Stimulated activated CD8-positive, alpha-beta memory T cell treated with anti-CD3 and anti-CD28 coated beads, Interleukin-7, amount 100 ng/mL, for 1 hour (primary cell): ENCODE data around the gene GAS7.

Experiments
- DNase-seq, 2 donors: peaks; one replicate each; pipeline ENCODE4 v3.0.0-alpha.2; 2020; ENCODE audit warnings: low read depth in 2 of 2

The GAS7 gene

DNA sequence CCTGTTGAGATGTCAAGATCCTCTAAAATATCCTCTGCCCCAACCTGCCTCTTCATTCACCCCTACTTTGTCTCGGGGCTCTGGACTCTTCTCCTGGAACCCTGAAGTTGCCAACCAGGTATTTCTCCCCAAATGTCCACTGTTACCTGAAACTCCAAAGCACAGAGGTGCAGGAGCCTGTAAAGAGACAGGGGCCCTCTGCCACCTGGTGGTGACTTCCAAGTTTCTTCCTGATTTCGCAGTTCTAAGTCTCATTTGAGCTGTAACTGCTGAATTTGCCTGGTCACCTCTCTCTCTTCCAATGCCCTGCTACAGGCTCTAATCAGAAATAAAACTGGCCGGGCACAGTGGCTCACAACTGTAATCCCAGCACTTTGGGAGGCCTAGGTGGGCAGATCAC lies 216.2 kb downstream of the GAS7 start:
- DNase-seq, result no peak

DNA sequence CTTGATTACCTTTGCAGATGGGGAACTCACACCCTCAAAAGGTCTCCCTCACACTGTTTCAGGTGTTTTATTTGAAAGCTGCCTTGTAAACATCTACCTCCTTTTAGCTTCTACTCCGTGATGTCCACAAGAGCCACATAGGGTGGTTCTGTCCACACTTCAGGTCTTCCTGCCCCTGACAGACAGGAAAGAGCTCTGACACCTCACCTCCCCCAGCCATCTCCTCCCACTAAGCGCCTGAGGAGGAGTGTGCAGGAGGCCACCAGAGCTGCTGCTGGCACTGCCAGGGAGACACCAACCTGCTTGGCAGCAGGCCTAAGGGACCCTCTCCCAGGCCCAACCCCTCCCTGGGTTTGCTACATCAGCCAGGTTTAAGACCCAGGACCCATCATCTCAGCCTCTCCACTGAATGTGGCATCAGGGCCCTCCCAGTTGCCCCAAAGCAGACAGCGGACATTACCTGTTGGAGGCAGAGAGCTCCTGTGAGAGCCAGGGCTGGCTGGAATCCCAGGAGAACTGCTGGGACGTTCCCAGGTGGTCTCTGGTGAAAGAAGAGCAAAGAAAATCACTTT lies 217.0 kb downstream of the GAS7 start:
- no peak for DNase-seq

GRCh38 chr17:9979463-9979995 lies 218.9 kb downstream of the GAS7 start:
- no peak for DNase-seq

- DNase-seq, result no peak
Observed at GRCh38 chr17:9977180-9977575, 221.2 kb downstream of the GAS7 start.

DNA sequence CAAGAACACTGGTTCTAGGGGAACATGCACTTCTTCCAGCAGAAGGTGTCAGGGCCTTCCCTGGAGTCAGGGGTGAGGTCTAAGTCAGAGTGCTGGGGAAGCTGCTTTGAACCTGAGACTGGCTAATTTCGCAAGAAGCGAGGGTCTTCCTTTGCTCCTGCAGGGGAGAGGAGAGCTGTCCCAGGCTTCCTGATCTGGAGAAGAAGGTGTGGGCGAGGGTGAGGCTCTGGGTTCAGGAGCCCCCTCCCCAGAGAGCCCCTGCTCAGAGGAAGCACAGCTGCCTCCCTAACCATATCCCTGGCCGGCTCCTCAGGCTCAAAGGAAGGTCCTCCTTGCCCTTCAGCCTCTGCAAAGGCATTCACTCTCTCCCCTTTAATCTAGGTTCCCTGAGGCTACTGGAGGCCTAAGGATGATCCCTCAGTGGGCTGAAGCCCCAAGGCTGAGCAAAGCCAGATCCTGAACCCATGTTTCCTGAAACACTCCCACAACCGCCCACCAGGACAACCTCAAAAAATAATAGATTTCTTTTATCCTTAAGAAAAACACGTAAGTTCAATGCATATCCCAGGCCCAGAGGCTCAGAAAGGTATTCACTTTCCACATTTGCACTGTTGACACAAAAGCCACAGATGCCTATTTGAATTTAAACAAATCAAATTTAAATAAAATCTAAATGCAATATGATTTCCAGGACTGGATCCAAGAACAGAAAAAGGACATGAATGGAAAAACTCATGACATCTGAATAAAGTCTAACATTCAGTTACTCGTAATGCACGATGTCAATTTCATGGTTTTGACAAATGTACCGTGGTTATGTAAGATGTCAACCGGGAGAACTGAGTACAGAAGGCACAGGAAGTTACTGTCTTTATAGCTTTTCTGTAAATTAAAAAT lies 221.9 kb downstream of the GAS7 start:
- no peak for DNase-seq

DNA sequence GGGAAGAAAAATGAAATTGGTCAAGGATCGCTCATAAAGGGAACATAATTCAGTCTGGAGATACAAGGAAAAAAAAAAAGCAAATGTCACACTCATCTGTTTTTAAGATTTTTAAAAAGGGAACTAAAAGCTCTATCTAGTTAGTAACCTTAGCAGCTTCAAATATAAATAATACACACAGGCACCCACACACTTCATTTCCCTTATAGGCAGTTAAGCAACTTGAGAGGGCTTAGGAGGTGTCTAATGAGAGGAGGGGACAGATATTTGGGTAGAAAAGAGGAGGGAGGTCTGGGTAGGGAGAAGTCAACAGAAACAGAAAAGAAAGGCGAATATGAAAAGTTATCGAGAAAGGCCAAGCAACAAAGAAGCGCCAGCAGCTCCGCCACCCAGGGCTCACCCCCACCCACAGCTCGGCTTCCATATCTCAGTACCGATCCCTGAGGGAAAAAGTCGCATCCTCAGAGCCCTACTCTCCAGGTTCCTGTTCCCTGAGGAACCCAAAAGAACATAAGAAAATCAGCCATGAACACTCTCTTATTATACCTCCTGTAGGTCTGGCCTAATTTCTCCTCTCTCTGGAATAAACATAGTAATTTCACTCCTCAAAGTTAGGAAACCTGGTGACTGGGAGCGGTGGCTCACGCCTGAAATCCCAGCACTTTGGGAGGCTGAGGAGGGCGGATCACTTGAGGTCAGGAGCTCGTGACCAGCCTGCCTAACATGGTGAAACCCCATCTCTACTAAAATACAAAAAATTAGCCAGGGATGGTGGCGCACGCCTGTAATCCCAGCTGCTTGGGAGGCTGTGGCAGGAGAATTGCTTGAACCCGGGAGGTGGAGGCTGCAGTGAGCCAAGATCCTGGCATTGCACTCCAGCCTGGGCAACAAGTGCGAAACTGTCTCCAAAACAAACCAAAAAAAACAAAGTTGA lies 223.7 kb downstream of the GAS7 start:
- DNase-seq, result no peak

GRCh38 chr17:9973669-9974447 lies 224.5 kb downstream of the GAS7 start:
- no peak for DNase-seq

DNA sequence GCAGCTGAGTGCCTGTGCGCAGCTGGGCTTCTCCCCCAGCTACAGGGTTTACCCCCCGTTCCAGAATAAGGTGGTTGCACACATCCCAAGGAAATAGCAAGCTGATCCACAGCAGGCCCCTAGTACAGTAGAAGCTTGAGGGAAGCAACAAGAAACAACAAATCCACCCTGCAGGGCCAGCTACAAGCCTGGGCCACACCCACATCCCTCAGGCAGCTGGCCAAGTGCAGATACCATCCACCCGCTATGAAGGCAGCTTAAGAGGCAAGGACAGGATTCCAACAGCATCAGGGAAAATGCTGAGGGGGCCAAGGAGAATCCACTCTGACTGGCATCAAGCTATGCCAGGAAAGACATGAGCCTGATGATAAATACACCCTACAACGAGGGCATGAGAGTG lies 226.4 kb downstream of the GAS7 start:
- DNase-seq, result no peak

- DNase-seq, result no peak
Observed at GRCh38 chr17:9969301-9969935, 229.0 kb downstream of the GAS7 start.

GRCh38 chr17:9968881-9969280 lies 229.5 kb downstream of the GAS7 start:
- no peak for DNase-seq

DNA sequence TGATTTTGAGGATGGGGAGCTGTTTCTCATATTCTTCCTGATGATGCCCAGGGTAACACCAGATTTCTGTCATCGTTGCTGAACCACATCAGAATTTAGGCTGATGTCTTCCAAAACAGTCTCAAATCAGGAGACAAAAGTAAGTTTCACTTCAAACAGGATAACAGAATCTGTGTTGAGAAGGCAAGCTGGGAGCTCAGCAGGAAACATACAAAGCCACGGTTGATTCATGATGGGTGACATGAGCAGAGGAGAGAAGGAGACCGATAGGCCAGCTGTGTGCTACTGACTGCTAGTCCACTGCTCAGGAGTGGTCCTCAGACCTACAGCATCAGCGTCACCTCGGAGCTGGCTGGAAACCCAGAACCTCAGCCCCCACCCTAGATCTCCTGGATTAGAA lies 230.4 kb downstream of the GAS7 start:
- no peak for DNase-seq

- no peak for DNase-seq
Observed at GRCh38 chr17:9959377-9959981, 238.9 kb downstream of the GAS7 start.

GRCh38 chr17:9958586-9959281 lies 239.7 kb downstream of the GAS7 start:
- DNase-seq, result no peak

DNA sequence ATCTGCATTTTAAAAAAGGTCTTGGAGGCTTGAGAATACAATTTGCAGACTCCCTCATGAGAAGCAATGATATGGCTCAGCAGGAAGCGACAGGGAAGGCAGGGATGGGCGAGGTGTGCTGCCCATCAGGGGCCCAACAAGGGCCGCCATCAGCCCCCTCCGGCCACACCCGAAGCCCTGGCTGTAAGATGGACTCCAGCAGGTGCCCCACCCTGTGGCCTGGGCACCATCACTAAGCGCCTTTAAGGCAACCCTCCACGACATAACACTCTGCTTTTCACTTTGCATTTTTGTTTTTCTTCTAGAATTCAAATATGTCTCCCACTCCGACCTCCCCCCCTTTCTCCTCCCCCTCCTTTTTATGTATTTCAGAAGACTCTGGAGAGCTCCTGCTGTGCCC lies 241.2 kb downstream of the GAS7 start:
- no peak for DNase-seq

GRCh38 chr17:9956474-9957131 lies 241.8 kb downstream of the GAS7 start:
- no peak for DNase-seq

GRCh38 chr17:9953492-9953891 lies 244.9 kb downstream of the GAS7 start:
- DNase-seq, result no peak

GRCh38 chr17:9951803-9952202 lies 246.6 kb downstream of the GAS7 start:
- no peak for DNase-seq

GRCh38 chr17:9948928-9949327 lies 249.5 kb downstream of the GAS7 start:
- no peak for DNase-seq

DNA sequence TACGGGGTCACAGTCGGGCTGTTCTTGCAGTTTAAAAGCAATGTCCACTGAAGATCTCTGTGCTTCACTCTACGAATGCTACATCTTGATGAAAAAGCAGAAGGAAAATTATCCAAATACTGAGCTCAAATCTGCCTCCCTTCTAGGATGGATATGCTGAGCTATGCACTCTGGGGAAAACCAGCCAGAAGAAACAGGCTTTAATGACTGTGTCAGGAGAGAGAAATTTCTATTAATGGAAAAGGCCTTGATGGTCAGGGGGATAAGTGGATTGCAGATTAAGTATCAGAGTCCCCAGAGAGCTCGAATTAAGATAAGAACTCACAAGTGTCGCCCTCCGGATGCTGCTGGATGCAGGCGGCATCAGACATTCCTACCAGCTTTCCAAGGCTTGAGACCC lies 253.7 kb downstream of the GAS7 start:
- no peak for DNase-seq
